Measurements from ENCODE around the gene POU2AF2. TPM values are rescaled to one million over a fixed set of nuclear protein-coding genes. Genes with fewer than 3 reads are reported as not detected.

The POU2AF2 gene
- total and polyA plus RNA-seq, 4 donors, result not detected

- H3K4me3 ChIP-seq (ENCODE audit: low read depth in 1 of 3, low read length in 3 of 3), result no peak overlapping the region
- no peaks in the 10 kb centered on the region for H3K9me3 ChIP-seq (ENCODE audit: control insufficient read depth in 4 of 4, low read length in 3 of 4)
- no peak for DNase-seq (ENCODE audit: low spot score)
- H3K9ac ChIP-seq (ENCODE audit: low read depth in 1 of 2, low read length in 2 of 2), result no peak overlapping the region
- H3K27ac ChIP-seq (ENCODE audit: low read depth in 1 of 2, low read length in 2 of 2), result peak overlapping the region in 1 of 2 donors; percentile 34
- 54% methylated on average over 3 of the region's 3 CpGs for WGBS
- H3K27me3 ChIP-seq (ENCODE audit: control insufficient read depth in 4 of 4, insufficient read depth in 4 of 4, low read length in 3 of 4), result no peaks in the 10 kb centered on the region
- peak; percentile 81 to 88 for TF ChIP-seq HNF4A (conservative IDR thresholded peaks at IDR 0.05)
- peak; percentile 19 to 23 for TF ChIP-seq RAD21 (IDR thresholded peaks at IDR 0.05)
- peak; percentile 12 for TF ChIP-seq HNF4G (IDR thresholded peaks at IDR 0.05)
- TF ChIP-seq CTCF (IDR thresholded peaks at IDR 0.05; ENCODE audit: low read depth, low read length, missing input control), result no peak
- peak; percentile 46 for TF ChIP-seq SP1 (IDR thresholded peaks at IDR 0.05)
- no peak for TF ChIP-seq ZBTB33 (IDR thresholded peaks at IDR 0.05)
- TF ChIP-seq MAX (IDR thresholded peaks at IDR 0.05), result peak; percentile 62
- TF ChIP-seq GABPA (IDR thresholded peaks at IDR 0.05 in 1 of 2, conservative IDR thresholded peaks at IDR 0.05 in 1 of 2), result peak in 1 of 2 donors; percentile 18
- TF ChIP-seq JUND (IDR thresholded peaks at IDR 0.05), result peak in 1 of 2 donors; percentile 34
- no peak for TF ChIP-seq FOXA1 (IDR thresholded peaks at IDR 0.05)
- peak in 1 of 2 donors; percentile 45 for TF ChIP-seq EGR1 (IDR thresholded peaks at IDR 0.05; ENCODE audit: low read depth in 2 of 2)
- no peak for TF ChIP-seq FOXA2 (IDR thresholded peaks at IDR 0.05)
- TF ChIP-seq YY1 (IDR thresholded peaks at IDR 0.05), result peak; percentile 17
- TF ChIP-seq RXRA (IDR thresholded peaks at IDR 0.05), result peak; percentile 39 to 59
- TF ChIP-seq REST (IDR thresholded peaks at IDR 0.05), result no peak
- H3K36me3 ChIP-seq (ENCODE audit: control insufficient read depth in 4 of 4, insufficient read depth in 3 of 4, low read depth in 1 of 4, low read length in 3 of 4), result no peaks in the 10 kb centered on the region
- H3K4me1 ChIP-seq (ENCODE audit: control insufficient read depth in 4 of 4, insufficient read depth in 4 of 4, low read length in 3 of 4), result peaks cover 8 to 49% (median 44%) of the 10 kb centered on the region in 4 donors
Measured at GRCh38 chr11:111301842-111302118, 56.3 kb downstream of the POU2AF2 start.

- Histone ChIP-seq H3K9me3 (ENCODE audit: control insufficient read depth in 4 of 4, low read length in 3 of 4) (no peaks in the 10 kb centered on the region), H3K36me3 (ENCODE audit: control insufficient read depth in 4 of 4, insufficient read depth in 3 of 4, low read depth in 1 of 4, low read length in 3 of 4) (no peaks in the 10 kb centered on the region), H3K9ac (ENCODE audit: low read depth in 1 of 2, low read length in 2 of 2) (no peak overlapping the region), H3K4me1 (ENCODE audit: control insufficient read depth in 4 of 4, insufficient read depth in 4 of 4, low read length in 3 of 4) (peaks cover 8 to 49% (median 44%) of the 10 kb centered on the region in 4 donors), H3K27me3 (ENCODE audit: control insufficient read depth in 4 of 4, insufficient read depth in 4 of 4, low read length in 3 of 4) (no peaks in the 10 kb centered on the region), H3K4me3 (ENCODE audit: low read depth in 1 of 3, low read length in 3 of 3) (no peak overlapping the region), H3K27ac (ENCODE audit: low read depth in 1 of 2, low read length in 2 of 2) (no peak overlapping the region)
- no peak for DNase-seq (ENCODE audit: low spot score)
- WGBS, result 68% methylated on average over 3 of the region's 3 CpGs
- no peak for TF ChIP-seq REST (IDR thresholded peaks at IDR 0.05)
- no peak for TF ChIP-seq YY1 (IDR thresholded peaks at IDR 0.05)
- TF ChIP-seq TAF1 (conservative IDR thresholded peaks at IDR 0.05), result no peak
- no peak for TF ChIP-seq CTCF (IDR thresholded peaks at IDR 0.05; ENCODE audit: low read depth, low read length, missing input control)
Measured at GRCh38 chr11:111302298-111302697, 56.8 kb downstream of the POU2AF2 start.
